ENCODE measurements around the gene PLXNB1. TPM values are rescaled to one million over a fixed set of nuclear protein-coding genes. Genes with fewer than 3 reads are reported as not detected.

Gene PLXNB1
- total and polyA plus RNA-seq, 2 of the 13 experiments (the other 11 are each of a cell fraction or from before 2014, with no cell fraction given), result 86.0 to 143 TPM

- TF ChIP-seq, protein P1, sequence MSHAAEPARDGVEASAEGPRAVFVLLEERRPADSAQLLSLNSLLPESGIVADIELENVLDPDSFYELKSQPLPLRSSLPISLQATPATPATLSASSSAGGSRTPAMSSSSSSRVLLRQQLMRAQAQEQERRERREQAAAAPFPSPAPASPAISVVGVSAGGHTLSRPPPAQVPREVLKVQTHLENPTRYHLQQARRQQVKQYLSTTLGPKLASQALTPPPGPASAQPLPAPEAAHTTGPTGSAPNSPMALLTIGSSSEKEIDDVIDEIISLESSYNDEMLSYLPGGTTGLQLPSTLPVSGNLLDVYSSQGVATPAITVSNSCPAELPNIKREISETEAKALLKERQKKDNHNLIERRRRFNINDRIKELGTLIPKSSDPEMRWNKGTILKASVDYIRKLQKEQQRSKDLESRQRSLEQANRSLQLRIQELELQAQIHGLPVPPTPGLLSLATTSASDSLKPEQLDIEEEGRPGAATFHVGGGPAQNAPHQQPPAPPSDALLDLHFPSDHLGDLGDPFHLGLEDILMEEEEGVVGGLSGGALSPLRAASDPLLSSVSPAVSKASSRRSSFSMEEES (CRISPR knock-in tag; IDR thresholded peaks at IDR 0.05), result 0 out of 2 replicates have a peak, but pooled peaks have one; percentile 22
- peak; percentile 28; the same call in 1 of the 2 replicates for TF ChIP-seq BORCS8-MEF2B (CRISPR knock-in tag; IDR thresholded peaks at IDR 0.05)
- no peak for TF ChIP-seq SRY (CRISPR knock-in tag; IDR thresholded peaks at IDR 0.05)
- peak; percentile 52; the same call in 1 of the 2 replicates for TF ChIP-seq ZSCAN21 (CRISPR knock-in tag; IDR thresholded peaks at IDR 0.05; ENCODE audit: borderline replicate concordance)
- TF ChIP-seq ZNF362 (CRISPR knock-in tag; IDR thresholded peaks at IDR 0.05; ENCODE audit: borderline replicate concordance), result peak; percentile 20; the same call in 1 of the 2 replicates
- TF ChIP-seq, protein P2, sequence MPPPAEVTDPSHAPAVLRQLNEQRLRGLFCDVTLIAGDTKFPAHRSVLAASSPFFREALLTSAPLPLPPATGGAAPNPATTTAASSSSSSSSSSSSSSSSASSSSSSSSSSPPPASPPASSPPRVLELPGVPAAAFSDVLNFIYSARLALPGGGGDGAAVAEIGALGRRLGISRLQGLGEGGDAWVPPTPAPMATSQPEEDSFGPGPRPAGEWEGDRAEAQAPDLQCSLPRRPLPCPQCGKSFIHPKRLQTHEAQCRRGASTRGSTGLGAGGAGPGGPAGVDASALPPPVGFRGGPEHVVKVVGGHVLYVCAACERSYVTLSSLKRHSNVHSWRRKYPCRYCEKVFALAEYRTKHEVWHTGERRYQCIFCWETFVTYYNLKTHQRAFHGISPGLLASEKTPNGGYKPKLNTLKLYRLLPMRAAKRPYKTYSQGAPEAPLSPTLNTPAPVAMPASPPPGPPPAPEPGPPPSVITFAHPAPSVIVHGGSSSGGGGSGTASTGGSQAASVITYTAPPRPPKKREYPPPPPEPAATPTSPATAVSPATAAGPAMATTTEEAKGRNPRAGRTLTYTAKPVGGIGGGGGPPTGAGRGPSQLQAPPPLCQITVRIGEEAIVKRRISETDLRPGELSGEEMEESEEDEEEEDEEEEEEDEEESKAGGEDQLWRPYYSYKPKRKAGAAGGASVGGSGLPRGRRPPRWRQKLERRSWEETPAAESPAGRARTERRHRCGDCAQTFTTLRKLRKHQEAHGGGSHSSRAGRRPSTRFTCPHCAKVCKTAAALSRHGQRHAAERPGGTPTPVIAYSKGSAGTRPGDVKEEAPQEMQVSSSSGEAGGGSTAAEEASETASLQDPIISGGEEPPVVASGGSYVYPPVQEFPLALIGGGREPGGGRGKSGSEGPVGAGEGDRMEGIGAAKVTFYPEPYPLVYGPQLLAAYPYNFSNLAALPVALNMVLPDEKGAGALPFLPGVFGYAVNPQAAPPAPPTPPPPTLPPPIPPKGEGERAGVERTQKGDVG (CRISPR knock-in tag; IDR thresholded peaks at IDR 0.05; ENCODE audit: borderline replicate concordance), result peak; percentile 15; the same call in 1 of the 2 replicates
- peak in 1 of 2 experiments; percentile 55; a peak in 2 of 4 replicates for TF ChIP-seq EP300 (IDR thresholded peaks at IDR 0.05; ENCODE audit: low read depth in 2 of 2, low read length in 2 of 2)
- peak; percentile 62 for TF ChIP-seq EP300 (CRISPR knock-in tag; IDR thresholded peaks at IDR 0.05; ENCODE audit: borderline replicate concordance)
- TF ChIP-seq PCBP1 (IDR thresholded peaks at IDR 0.05; ENCODE audit: borderline replicate concordance, low read depth, low read length), result 0 out of 2 replicates have a peak, but pooled peaks have one; percentile 53
- TF ChIP-seq, protein P3, sequence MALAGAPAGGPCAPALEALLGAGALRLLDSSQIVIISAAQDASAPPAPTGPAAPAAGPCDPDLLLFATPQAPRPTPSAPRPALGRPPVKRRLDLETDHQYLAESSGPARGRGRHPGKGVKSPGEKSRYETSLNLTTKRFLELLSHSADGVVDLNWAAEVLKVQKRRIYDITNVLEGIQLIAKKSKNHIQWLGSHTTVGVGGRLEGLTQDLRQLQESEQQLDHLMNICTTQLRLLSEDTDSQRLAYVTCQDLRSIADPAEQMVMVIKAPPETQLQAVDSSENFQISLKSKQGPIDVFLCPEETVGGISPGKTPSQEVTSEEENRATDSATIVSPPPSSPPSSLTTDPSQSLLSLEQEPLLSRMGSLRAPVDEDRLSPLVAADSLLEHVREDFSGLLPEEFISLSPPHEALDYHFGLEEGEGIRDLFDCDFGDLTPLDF (CRISPR knock-in tag; IDR thresholded peaks at IDR 0.05), result no peak
- no peak for TF ChIP-seq ZNF446 (CRISPR knock-in tag; IDR thresholded peaks at IDR 0.05)
- TF ChIP-seq, protein P4, sequence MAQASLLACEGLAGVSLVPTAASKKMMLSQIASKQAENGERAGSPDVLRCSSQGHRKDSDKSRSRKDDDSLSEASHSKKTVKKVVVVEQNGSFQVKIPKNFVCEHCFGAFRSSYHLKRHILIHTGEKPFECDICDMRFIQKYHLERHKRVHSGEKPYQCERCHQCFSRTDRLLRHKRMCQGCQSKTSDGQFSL (CRISPR knock-in tag; IDR thresholded peaks at IDR 0.05), result peak; percentile 86; the same call in 1 of the 2 replicates
- peak; percentile 71 for TF ChIP-seq SP5 (CRISPR knock-in tag; IDR thresholded peaks at IDR 0.05; ENCODE audit: borderline replicate concordance, low read depth)
- peak; percentile 70; the same call in 1 of the 2 replicates for TF ChIP-seq ZNF788 (CRISPR knock-in tag; IDR thresholded peaks at IDR 0.05; ENCODE audit: borderline replicate concordance)
- TF ChIP-seq YEATS4 (CRISPR knock-in tag; IDR thresholded peaks at IDR 0.05; ENCODE audit: borderline replicate concordance), result peak; percentile 89; the same call in 1 of the 2 replicates
- peak; percentile 37; the same call in 1 of the 2 replicates for TF ChIP-seq NFYC (CRISPR knock-in tag; IDR thresholded peaks at IDR 0.05)
- peak; percentile 12; the same call in 1 of the 2 replicates for TF ChIP-seq ETV5 (CRISPR knock-in tag; IDR thresholded peaks at IDR 0.05; ENCODE audit: borderline replicate concordance)
- TF ChIP-seq, protein P5, sequence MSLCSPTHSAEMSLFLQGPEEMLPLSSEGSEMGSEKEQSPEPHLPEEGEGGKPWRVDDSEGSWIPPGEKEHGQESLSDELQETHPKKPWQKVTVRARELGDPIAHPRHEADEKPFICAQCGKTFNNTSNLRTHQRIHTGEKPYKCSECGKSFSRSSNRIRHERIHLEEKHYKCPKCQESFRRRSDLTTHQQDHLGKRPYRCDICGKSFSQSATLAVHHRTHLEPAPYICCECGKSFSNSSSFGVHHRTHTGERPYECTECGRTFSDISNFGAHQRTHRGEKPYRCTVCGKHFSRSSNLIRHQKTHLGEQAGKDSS (CRISPR knock-in tag; IDR thresholded peaks at IDR 0.05; ENCODE audit: borderline replicate concordance, low read depth), result 0 out of 2 replicates have a peak, but pooled peaks have one; percentile 31
These were observed 43.2 kb upstream of the PLXNB1 start (continued) for GRCh38 chr3:48472923-48473616.

All from HepG2 (cell line).